Kidney glomerular epithelial cell (primary cell): ENCODE results near the gene ZC3H10.
"Not testable (repeated sequence)": the region's sequence is repeated elsewhere in the genome, so short reads cannot be mapped to it uniquely, and the experiment has no call there.

Source experiments
- DNase-seq: peaks from one replicate; lab custom pipeline; 2025; lab: John Stamatoyannopoulos, UW

The ZC3H10 gene

GRCh38 chr12:56117778-56118687 is at the start of gene ZC3H10:
Gene ZC3H10 (plus strand): TSS chr12:56118266. CDS start chr12:56120563, 2,297 bp downstream.
- peak; percentile 97 for DNase-seq

- DNase-seq = no peak
Measured at GRCh38 chr12:56071648-56072047, 46.4 kb upstream of the ZC3H10 start.

- no peak for DNase-seq
Measured at GRCh38 chr12:56074396-56074795, 43.7 kb upstream of the ZC3H10 start.

- DNase-seq = not testable (repeated sequence)
Measured at GRCh38 chr12:56077966-56078365, 40.1 kb upstream of the ZC3H10 start.

GRCh38 chr12:56078427-56078826 is 39.6 kb upstream of the ZC3H10 start:
- DNase-seq = no peak

GRCh38 chr12:56078931-56079722 is 38.9 kb upstream of the ZC3H10 start:
- peak; percentile 69 for DNase-seq

- DNase-seq = peak; percentile 80
Measured at GRCh38 chr12:56079723-56080555, 38.1 kb upstream of the ZC3H10 start, which contains the start of gene ERBB3. Gene ERBB3 (plus strand): TSS chr12:56080165. CDS start chr12:56080301, 136 bp downstream.

- no peak for DNase-seq
Measured at GRCh38 chr12:56080556-56081138, 37.4 kb upstream of the ZC3H10 start.

GRCh38 chr12:56081393-56082347 is 36.4 kb upstream of the ZC3H10 start:
- no peak for DNase-seq

- DNase-seq = no peak
Measured at GRCh38 chr12:56082382-56082781, 35.7 kb upstream of the ZC3H10 start.

- no peak for DNase-seq
Measured at GRCh38 chr12:56082967-56083366, 35.1 kb upstream of the ZC3H10 start.

GRCh38 chr12:56084958-56085543 is 33.0 kb upstream of the ZC3H10 start:
- no peak for DNase-seq

- DNase-seq = no peak
Measured at GRCh38 chr12:56086096-56086495, 32.0 kb upstream of the ZC3H10 start.

- no peak for DNase-seq
Measured at GRCh38 chr12:56086608-56087007, 31.5 kb upstream of the ZC3H10 start.

- DNase-seq = no peak
Measured at GRCh38 chr12:56087220-56087619, 30.8 kb upstream of the ZC3H10 start.

- no peak for DNase-seq
Measured at GRCh38 chr12:56097738-56098137, 20.3 kb upstream of the ZC3H10 start.

GRCh38 chr12:56098592-56098991 is 19.5 kb upstream of the ZC3H10 start:
- no peak for DNase-seq

- DNase-seq = no peak
Measured at GRCh38 chr12:56099787-56100186, 18.3 kb upstream of the ZC3H10 start.

- no peak for DNase-seq
Measured at GRCh38 chr12:56101045-56101444, 17.0 kb upstream of the ZC3H10 start.

- no peak for DNase-seq
Measured at GRCh38 chr12:56102683-56103065, 15.4 kb upstream of the ZC3H10 start.
